CD4-positive, alpha-beta T cell treated with Interleukin-6 at 100 ng/mL for 8 hours (primary cell): ENCODE data around the gene THOC6.
"Not testable (repeated sequence)": the region's sequence is repeated elsewhere in the genome, so short reads cannot be mapped to it uniquely, and the experiment has no call there.

Source experiments
- DNase-seq: peaks from one replicate; pipeline ENCODE4 v3.0.0-alpha.2; 2020; ENCODE audit warnings: mixed read lengths, low spot score

THOC6 gene

DNA sequence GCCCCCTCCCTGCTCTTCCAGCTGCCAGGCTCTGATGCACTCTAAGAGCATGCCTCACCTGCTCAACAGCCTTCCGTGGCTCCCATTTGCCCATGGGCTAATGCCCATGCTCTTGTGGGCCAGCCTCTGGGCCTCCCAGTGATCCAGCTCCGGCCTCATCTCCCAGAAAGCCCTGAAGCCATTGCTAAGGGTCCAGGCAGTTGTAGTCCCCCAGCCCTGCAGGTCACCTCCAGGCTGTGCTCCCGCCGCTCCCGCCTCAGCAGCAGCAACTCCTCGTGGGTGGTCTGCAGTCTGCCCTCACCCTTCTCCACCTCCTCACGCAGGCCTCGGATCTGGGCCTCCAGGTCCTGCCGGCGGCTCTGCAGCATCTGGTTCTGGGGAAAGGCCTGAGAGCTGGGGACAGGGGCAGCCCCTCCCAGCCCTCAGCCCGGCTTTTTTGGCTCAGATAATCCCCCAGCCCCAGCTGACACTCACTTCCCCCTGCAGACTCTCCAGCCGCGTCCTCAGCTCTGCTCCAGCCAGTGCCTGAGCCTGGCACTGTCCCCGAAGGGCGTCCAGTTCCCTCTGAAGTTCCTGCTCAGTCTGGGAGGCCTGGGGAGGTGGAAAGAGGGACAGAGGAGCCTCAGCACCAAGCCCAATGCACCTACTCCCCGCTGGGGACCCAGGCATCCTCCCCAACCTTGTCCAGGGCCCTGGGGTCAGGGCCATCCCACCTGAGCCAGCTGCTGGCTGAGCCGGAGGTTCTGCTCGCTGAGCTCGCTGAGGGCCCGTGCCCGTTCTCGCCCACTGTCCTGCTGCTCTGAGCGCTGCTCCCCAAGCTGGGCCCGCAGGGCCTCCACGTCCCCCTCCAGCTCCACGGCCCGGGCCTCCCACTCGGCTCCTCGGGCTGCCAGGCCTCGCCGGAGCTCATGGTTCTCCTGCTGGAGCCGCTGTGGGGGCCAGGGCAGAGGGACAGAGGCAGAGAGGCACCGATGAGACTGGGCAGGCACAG lies 6.7 kb downstream of the THOC6 start:
- DNase-seq = no peak

DNA sequence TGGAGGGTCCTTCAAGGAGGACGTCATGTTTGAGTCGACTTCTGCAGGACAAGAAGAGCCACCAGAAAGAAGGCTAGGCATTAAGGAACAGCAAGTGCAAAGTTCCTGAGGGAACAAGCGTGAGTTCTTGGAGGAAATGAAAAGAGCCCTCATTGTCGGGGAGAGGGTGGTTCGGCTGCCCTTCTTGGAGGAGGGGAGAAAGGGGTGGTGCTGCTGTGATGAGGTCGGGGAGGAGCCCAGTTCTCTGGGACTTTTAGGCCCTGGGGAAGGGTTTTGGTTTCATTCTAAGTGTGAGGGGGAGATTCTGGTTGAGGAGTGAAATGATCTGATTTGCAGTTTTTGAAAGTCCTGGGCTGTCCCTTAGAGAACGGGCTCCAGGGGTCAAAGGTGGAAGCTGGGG lies 8.8 kb downstream of the THOC6 start:
- no peak for DNase-seq

DNA sequence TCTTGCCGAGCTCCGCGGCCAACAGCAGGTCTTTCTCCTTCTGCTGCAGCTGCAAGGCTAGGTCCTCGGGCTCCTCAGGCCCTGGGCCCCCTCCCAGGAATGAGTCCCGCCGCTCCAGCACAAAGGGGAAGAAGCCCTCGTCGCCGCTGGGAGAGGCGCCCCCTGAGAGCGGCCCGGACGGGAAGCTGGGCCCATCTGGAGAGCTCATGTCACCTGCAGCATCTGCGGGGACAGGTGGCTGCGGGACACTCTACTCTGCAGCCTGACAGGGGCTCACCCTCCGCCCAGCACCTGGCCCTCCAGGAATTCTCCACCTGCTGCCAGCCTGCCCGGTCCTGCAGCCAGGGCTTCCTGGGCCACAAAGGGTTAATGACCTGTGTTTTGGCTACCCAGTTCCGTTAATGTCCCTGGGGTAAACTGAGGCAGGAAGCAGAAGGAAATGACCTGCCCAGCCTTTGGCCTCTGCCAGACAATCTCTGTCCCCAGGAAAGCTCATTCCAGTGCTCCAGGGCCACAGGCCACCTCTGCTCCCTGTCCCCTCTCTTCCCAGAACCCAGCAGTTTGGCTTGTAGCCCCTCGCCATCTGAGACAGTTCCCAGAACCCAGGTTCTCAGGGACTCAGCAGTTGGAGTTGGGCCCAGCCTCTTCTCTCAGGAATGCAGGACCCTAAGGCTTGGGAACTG lies 11.6 kb downstream of the THOC6 start:
- DNase-seq = no peak

DNA sequence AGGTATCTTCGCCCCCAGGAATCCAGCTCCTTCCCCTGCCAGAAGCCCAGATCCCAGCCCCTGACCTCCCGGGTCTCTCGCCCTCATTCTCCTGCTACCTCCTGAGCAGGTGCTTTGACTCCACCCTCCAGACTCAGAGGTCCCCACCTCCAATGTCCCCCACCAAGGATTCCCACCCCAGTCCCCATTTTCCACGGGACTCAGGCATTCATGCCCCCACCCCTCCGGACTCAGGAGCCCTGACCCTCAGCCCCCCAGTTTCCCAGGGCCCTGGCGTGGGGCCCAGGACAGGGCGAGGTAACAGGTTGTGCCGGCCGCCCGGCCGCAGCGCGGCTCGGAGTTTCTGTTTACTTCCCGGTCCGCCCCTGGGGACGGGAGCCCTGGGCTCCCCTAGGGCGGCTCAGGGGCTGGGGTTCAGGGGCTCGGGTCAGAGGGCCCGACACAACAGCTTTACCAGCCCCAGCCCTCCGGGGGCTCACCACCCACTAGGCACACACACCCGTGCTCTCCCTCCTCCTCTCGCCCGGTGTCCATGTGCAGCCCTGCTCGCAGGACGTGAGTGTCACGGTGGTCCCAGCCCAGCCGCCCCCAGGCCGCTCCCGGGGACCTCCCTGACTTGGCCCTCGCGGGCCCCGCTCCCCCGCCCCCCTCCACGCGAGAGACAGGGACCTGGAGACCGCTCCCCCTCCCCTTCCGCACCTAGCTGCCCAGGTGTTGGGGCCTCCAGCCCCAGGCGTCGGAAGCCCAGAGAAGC lies 12.3 kb downstream of the THOC6 start:
- DNase-seq = no peak

DNA sequence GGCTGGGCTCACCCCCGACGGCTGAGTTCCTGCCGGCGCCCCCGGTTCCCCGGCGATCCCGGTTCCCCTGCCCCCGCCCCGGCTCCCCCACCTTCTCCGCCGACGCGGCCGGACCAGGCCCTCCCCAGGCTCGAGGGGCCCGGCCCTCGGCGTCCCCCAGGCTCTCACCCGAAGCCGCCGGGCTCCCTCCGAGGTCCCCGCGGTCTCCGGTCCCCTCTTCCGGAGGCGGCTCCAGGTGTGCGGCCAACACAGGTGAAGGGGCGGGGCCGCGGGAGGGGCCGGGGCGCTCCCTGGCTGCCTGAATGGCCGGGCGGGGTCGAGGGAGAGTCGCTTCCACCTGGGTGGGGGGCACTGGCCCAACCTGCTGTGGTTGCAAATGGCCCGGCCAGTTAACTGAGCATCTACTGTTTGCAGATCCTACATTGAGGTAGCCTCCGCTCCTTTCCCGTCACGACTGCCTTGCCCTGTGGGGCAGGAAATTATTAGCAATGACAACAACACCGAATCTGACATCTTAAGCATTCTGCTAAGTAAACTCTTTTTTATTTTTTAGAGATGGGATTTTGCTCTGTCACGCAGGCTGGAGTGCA lies 13.0 kb downstream of the THOC6 start, which contains the start of gene BICDL2:
Gene BICDL2 (minus strand): TSS at position 219 of the 590 bp plus-strand sequence. CDS start 1,448 bp downstream, outside the sequence.
- DNase-seq = no peak

DNA sequence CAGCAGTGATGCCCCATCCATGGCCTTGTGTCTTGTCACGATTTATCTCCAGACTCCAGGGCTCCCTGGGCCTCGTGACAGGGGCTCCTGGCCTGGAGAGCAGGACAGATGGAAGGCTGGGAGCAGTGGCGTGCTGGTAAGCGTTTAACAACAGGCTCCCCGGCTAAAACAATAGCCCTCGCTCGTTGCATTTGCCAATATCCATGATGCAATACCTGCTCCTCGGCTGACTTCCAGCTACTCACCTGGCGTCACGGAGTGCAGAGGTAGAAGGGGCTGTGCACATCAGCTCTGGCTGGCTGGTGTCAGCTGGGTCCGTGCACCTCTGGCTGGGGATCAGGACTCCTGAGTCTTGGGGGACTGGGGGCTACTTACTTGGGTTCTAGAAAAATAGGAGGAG lies 14.4 kb downstream of the THOC6 start:
- DNase-seq = no peak

DNA sequence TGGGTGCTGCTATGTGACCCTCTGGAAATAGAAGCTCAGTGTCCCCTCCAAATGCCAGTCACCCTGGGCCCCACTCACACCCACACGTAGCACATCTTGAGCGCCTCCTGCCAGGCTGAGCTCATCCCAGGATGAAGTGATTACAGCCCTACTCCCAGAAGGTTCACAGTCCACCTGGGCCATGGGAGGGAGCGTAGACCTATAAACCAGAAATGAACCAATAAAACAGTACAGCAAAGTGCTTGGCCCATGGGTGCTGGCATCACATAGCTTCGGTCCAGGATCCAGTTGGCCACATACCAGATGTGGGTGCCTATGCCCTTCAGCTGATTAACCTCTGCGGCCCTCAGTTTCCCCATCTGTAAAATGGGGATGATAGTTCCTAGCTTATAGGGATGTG lies 15.1 kb downstream of the THOC6 start:
- DNase-seq = no peak

DNA sequence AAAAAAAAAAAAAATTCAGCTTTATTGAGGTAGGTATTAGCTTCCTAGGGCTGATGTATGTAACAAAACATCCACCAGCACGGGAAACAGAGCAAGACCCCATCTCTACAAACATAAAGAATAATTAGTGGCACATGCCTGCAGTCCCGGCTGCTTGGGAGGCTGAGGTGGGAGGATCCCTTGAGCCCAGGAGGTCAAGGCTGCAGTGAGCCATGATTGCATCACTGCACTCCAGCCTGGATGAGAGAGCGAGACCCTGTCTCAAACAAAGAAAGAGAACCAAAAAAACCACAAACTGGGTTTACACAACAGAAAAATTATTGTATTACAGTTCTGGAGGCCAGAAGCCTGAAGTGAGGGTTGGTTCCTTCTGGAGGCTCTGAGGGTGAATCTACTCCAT lies 18.5 kb downstream of the THOC6 start:
- DNase-seq = no peak

DNA sequence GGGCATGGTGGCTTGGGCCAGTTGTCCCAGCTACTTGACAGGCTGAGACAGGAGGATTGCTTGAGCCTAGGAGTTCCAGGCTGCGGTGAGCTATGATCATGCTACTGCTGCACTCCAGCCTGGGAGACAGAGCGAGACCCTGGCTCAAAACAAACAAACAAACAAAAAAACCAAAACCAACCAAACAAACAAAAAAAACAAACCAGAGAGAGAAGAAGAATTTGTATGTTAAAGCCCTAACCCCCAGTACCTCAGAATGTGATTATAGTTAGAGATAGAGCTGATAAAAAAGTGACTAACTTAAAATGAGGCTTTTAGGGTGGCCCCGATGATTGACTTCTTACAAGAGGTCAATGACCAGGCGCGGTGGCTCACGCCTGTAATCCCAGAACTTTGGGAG lies 20.9 kb downstream of the THOC6 start:
- DNase-seq = no peak

DNA sequence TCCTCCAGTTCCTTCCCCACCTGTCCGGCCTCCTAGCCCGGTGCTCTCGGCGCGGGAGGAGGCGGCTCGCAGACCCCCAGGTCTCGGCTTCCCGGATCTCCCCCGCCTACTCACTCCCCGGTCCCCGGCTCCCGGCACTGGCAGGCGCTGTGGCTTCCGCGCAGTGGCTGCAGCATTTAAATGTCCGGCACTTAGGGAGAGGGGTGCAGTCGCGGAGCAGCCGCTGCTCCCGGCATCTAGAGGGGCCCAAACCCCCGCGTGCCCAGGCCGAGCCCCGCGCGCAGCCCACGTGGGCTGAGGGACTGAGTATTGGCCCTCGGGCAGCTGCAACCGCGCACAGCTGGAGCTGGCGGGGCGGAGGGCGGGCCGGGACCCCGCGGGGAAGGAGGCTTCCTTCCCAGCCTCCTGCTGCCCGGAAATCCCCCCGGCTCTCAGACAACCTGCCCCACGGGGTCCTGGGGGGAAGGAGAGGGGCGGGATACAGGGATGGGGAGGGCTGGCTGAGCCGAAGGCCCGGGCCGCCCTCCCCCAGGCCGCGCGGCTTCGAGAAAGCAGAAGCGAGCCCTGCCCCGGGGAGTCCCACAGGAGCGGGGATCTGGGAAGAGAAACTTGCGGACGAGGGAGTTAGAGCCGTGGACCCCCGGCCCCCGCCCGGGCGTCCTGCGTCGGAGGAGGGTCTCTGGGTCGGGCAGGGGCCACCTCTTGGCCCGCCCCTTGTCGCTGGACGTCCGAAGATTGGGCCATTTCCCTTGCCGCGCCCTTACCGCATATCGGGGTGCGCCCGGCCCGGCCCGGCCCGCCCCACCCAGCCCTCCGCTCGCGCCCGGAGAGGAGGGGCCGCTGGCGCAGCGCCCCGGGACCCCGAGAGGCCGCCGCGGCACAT lies 22.2 kb downstream of the THOC6 start, which contains the start of gene MMP25:
Gene MMP25 (plus strand): TSS at position 804 of the 883 bp plus-strand sequence. CDS start 357 bp downstream, outside the sequence.
- no peak for DNase-seq

DNA sequence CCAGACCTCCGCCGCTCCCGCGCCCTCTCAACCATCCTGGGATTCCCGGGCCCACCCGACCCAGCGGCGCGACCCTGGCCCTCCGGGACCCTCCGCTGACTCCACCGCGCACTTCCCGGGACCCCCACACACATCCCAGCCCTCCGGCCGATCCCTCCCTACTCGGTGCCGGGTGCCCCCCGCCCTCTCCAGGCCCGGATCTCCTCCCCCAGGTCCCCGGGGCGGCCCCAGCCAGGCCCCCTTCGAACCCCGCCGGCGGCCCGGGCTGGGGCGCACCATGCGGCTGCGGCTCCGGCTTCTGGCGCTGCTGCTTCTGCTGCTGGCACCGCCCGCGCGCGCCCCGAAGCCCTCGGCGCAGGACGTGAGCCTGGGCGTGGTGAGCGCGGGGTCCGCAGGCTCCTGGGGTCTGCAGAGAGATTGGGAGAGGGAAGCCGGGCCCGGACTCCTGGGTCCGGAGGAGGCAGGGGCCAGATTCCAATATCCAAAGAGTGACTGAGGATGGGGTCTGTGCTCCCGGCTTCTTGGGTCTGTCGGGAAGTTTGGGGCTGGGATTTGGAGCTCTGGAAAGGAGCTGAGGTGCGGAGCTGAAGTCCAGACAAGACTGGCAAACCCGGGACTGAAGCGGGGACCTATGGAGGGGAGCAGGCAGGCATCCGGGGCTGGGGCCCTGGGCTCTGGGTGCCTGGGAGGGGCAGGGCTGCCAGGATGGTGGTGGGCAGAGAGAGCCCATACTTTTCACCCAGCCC lies 23.0 kb downstream of the THOC6 start:
- no peak for DNase-seq

DNA sequence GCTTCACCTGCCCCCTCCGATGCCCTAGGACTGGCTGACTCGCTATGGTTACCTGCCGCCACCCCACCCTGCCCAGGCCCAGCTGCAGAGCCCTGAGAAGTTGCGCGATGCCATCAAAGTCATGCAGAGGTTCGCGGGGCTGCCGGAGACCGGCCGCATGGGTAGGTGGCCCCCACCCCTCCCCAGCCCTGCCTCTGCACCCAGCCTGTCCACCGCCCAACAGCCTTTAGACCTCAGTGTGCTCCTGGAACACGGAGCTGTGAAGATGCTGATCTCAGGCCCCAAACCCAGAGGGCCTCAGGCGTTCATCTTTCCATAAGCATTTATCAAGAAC lies 23.5 kb downstream of the THOC6 start:
- no peak for DNase-seq

DNA sequence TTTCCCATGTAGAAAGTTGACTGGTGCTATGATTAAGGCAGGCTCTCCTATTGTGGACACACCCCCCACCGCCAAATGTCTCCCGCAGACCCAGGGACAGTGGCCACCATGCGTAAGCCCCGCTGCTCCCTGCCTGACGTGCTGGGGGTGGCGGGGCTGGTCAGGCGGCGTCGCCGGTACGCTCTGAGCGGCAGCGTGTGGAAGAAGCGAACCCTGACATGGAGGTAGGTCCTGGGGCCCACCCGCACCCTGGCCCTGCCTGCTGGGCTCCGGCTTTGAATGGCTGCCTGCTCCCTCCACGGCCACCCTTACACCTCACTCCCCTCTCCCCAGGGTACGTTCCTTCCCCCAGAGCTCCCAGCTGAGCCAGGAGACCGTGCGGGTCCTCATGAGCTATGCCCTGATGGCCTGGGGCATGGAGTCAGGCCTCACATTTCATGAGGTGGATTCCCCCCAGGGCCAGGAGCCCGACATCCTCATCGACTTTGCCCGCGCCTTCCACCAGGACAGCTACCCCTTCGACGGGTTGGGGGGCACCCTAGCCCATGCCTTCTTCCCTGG lies 26.2 kb downstream of the THOC6 start:
- no peak for DNase-seq

DNA sequence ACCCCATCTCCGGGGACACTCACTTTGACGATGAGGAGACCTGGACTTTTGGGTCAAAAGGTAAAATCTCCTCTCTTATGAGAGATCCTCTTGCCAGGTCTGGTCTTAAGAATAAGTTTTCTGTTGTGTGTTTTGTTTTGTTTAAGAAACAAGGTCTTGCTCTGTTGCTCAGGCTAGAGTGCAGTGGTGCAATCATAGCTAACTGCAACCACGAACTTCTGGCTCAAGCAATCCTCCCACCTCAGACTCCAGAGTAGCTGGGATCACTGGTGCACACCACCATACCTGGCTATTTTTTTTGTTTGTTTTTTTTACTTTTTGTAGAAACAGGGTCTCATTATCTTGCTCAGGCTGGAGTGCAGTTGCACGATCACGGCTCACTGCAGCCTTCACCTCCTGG lies 26.7 kb downstream of the THOC6 start:
- no peak for DNase-seq

DNA sequence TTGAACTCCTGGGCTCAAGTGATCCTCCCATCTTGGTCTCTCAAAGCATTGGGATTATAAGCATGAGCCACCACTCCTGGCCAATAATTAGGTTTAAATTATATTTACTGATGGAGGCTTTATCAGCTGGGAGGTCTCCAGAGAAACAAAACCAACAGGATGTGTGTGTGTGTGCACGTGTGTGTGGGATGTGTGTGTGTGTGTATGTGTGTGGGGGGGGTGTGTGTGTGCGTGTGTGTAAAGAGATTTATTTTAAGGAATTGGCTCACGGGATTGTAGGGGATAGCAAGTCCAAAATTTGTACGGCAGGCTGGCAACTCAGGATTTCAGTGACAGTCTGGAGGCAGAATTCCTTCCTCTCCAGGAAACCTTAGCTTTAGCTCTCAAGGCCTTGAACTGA lies 27.2 kb downstream of the THOC6 start:
- no peak for DNase-seq

DNA sequence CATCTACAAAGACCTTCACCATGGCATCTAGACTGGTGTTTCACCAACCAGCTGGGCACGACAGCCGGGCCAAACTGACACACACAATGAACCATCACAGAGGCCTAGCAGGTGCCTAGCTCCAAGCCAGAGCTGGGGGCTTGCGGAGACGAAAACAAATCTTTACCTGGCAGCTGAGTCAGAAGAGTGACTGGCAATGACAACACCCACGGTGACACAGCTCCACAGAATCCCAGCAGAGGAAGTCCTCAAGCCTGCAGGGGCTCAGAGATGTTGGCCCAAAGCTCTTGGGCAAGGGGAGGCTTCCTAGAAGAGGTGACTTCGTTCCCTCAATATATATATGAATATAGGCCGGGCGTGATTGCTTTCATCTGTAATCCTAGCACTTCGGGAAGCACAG lies 27.7 kb downstream of the THOC6 start:
- DNase-seq = no peak

DNA sequence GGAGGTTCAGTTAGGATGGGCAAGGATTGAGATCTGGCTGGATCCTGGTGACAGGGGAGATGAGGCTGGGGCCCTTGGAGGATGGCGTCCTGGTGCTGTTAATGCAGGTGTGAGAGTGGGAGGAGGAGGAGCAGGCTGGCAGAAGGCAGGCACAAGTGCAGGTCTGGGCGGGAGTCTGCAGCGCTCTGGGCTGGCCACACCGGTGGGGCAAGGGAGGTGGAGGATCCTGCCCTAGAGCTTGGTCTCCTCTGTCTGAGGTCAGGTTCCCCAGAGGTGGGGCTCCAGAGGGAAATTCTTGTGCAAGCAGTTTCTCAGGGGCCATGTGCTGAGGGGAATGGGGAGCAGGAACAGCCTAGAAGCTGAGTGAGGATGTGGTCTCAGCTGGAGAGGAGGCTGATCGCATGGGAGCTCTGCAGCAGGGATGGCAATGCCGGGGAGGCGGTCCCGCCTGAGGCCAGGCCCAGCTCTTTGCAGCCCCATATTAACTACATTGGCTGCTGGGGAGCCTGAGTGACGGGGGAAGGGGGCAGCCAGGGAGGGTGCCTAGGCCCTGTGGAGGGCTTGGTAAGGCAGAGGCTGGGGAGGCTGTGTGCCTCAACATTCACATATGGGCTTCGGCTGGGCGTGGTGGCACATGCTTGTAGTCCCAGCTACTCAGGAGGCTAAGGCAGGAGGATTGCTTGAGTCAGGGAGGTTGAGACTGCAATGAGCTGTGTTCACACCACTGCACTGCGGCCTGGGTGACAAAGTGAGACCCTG lies 28.9 kb downstream of the THOC6 start:
- not testable (repeated sequence) for DNase-seq

DNA sequence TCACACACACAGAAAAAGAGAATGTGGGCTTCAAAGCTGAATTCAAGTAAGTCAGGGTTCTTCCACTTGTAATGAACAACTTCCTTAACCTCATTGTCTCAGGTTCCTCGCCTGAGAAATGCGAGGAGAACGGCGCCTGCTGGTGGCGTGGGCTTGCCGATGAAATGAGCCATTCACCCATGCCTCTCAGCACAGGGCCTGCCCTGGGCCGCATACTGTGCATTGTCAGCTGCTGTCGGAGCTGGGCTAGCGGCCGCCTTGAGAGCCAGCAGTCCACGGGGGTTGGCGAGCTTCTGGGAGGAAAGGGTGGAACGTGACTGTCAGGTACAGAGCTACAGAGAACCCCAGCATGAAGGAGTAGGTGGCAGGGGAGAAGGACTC lies 29.5 kb downstream of the THOC6 start:
- DNase-seq = not testable (repeated sequence)
